HG02970 (cell line): ENCODE data around the gene AKAP12.

Experiments used
- ATAC-seq: cut with Tn5 transposase; IDR thresholded peaks from one replicate; pipeline ENCODE4 v1.9.1; 2021; ENCODE audit warnings: mild to moderate bottlenecking, moderate library complexity, moderate number of reproducible peaks; ENCODE audit not compliant: unreplicated experiment, low FRiP score

The AKAP12 gene

GRCh38 chr6:151279891-151280290 is 40.1 kb downstream of the AKAP12 start:
- no peak for ATAC-seq

GRCh38 chr6:151280859-151281258 is 41.1 kb downstream of the AKAP12 start:
- ATAC-seq = no peak

- no peak for ATAC-seq
These were observed 44.2 kb downstream of the AKAP12 start for GRCh38 chr6:151284012-151284411.

- no peak for ATAC-seq
These were observed 44.8 kb downstream of the AKAP12 start for GRCh38 chr6:151284548-151285017.

GRCh38 chr6:151285122-151285521 is 45.4 kb downstream of the AKAP12 start:
- no peak for ATAC-seq

GRCh38 chr6:151286214-151286613 is 46.4 kb downstream of the AKAP12 start:
- ATAC-seq = no peak

GRCh38 chr6:151288712-151289398 is 49.1 kb downstream of the AKAP12 start:
- ATAC-seq = no peak

- ATAC-seq = no peak
These were observed 49.7 kb downstream of the AKAP12 start for GRCh38 chr6:151289399-151290007.

- no peak for ATAC-seq
These were observed 51.3 kb downstream of the AKAP12 start for GRCh38 chr6:151290877-151291721.

- ATAC-seq = no peak
These were observed 51.9 kb downstream of the AKAP12 start for GRCh38 chr6:151291722-151292059.

GRCh38 chr6:151292974-151293687 is 53.4 kb downstream of the AKAP12 start:
- no peak for ATAC-seq

GRCh38 chr6:151293688-151294016 is 53.9 kb downstream of the AKAP12 start:
- no peak for ATAC-seq

- ATAC-seq = no peak
These were observed 54.9 kb downstream of the AKAP12 start for GRCh38 chr6:151294561-151295101.

GRCh38 chr6:151297886-151298285 is 58.1 kb downstream of the AKAP12 start:
- ATAC-seq = no peak

GRCh38 chr6:151299011-151299410 is 59.2 kb downstream of the AKAP12 start:
- ATAC-seq = no peak

- ATAC-seq = no peak
These were observed 60.7 kb downstream of the AKAP12 start for GRCh38 chr6:151300267-151300991.

- no peak for ATAC-seq
These were observed 61.8 kb downstream of the AKAP12 start for GRCh38 chr6:151301547-151301946.

GRCh38 chr6:151303231-151303630 is 63.5 kb downstream of the AKAP12 start:
- no peak for ATAC-seq

- no peak for ATAC-seq
These were observed 66.6 kb downstream of the AKAP12 start for GRCh38 chr6:151306269-151306783.

- ATAC-seq = no peak
These were observed 67.7 kb downstream of the AKAP12 start for GRCh38 chr6:151307501-151307900.
